ENCODE results near the gene MTG2. TPM values are rescaled to one million over a fixed set of nuclear protein-coding genes. Genes with fewer than 3 reads are reported as not detected.

Gene MTG2
- total and polyA plus RNA-seq, 2 of the 8 experiments (the other 6 are each of a cell fraction or from before 2014, with no cell fraction given): 14.4 to 22.8 TPM

DNA sequence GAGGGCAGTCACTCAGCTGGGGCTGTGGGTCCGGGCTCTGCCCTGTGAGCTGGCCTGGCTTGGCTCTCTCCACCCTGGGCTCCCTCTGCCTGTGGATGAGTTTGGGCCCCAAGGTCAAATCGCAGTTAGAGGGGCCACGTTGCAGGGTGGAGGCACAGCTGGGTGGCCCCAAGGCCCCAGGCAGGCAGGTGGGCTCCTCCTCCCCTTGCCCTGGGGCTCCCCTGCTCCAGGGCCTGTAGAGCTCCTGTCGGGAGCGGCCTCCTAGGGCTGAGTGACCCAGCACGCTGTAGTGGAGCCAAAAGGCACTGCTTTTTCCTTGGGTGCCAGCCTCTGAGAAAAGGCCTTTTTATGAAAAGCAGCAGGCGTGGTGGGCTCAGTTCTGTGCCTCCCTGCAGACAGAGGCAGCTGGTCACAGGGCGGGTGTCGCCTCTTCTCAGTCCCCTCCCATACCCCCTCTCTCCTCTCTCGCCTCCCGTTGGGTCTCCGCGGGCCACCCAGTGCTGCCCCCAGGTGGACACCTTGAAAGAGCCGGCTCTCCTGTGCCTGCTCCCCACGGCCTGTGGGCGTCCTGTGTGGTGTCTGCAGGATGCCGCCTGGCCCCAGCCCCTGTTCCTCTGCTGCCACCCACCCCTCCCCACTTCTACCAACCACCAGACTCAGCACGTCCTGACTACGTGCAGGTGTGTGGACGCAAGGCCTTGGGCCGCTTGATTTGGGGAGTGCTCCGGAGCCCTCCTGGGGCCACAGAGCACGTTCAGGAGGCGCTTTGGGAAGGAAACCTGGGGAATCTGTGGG, 26.0 kb upstream of the MTG2 start (continued):
- TF ChIP-seq CEBPB (IDR thresholded peaks at IDR 0.05; ENCODE audit: low read depth, low read length): no peak
- TF ChIP-seq POLR2A (IDR thresholded peaks at IDR 0.05; ENCODE audit: control extremely low read depth in 1 of 2, low read depth in 2 of 2, low read length in 2 of 2): no peak
- no peak for TF ChIP-seq RXRA (IDR thresholded peaks at IDR 0.05; ENCODE audit: insufficient read depth, low read depth, low read length)
- TF ChIP-seq HDAC2 (IDR thresholded peaks at IDR 0.05; ENCODE audit: borderline replicate concordance in 1 of 2, low read depth in 2 of 2, low read length in 2 of 2): no peak
- no peak for TF ChIP-seq SIN3A (conservative IDR thresholded peaks at IDR 0.05 in 1 of 2, IDR thresholded peaks at IDR 0.05 in 1 of 2; ENCODE audit: low read depth in 1 of 2, low read length in 2 of 2)
- TF ChIP-seq KDM5A (IDR thresholded peaks at IDR 0.05; ENCODE audit: low read length): no peak
- TF ChIP-seq TAF7 (optimal IDR thresholded peaks at IDR 0.05; ENCODE audit: borderline replicate concordance, low read depth, low read length): no peak
- TF ChIP-seq CREB1 (IDR thresholded peaks at IDR 0.05): no peak
- no peak for TF ChIP-seq BRCA1 (IDR thresholded peaks at IDR 0.05; ENCODE audit: low read depth, low read length)
- TF ChIP-seq KDM1A (IDR thresholded peaks at IDR 0.05; ENCODE audit: borderline replicate concordance, low read length): no peak
- TF ChIP-seq, protein P1, sequence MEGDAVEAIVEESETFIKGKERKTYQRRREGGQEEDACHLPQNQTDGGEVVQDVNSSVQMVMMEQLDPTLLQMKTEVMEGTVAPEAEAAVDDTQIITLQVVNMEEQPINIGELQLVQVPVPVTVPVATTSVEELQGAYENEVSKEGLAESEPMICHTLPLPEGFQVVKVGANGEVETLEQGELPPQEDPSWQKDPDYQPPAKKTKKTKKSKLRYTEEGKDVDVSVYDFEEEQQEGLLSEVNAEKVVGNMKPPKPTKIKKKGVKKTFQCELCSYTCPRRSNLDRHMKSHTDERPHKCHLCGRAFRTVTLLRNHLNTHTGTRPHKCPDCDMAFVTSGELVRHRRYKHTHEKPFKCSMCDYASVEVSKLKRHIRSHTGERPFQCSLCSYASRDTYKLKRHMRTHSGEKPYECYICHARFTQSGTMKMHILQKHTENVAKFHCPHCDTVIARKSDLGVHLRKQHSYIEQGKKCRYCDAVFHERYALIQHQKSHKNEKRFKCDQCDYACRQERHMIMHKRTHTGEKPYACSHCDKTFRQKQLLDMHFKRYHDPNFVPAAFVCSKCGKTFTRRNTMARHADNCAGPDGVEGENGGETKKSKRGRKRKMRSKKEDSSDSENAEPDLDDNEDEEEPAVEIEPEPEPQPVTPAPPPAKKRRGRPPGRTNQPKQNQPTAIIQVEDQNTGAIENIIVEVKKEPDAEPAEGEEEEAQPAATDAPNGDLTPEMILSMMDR (IDR thresholded peaks at IDR 0.05; ENCODE audit: control extremely low read depth in 1 of 3, insufficient read depth in 1 of 3, low read depth in 1 of 3, low read length in 3 of 3): peak; percentile 80 to 82 (median 81)
- no peak for TF ChIP-seq ASH2L (IDR thresholded peaks at IDR 0.05; ENCODE audit: low read length)
- TF ChIP-seq FOSL1 (IDR thresholded peaks at IDR 0.05; ENCODE audit: insufficient read depth, low read depth, low read length): no peak
- TF ChIP-seq MAFK (IDR thresholded peaks at IDR 0.05; ENCODE audit: low read depth, low read length): no peak
- TF ChIP-seq CBX5 (IDR thresholded peaks at IDR 0.05; ENCODE audit: low read depth, low read length): no peak
- TF ChIP-seq TAF1 (IDR thresholded peaks at IDR 0.05; ENCODE audit: low read depth, low read length): no peak
- no peak for TF ChIP-seq ZNF274 (IDR thresholded peaks at IDR 0.05; ENCODE audit: borderline replicate concordance, extremely low read depth, low read length)
- TF ChIP-seq RNF2 (IDR thresholded peaks at IDR 0.05; ENCODE audit: borderline replicate concordance, low read depth, low read length, missing control alignments, poor library complexity, severe bottlenecking): no peak
- TF ChIP-seq, protein P2, sequence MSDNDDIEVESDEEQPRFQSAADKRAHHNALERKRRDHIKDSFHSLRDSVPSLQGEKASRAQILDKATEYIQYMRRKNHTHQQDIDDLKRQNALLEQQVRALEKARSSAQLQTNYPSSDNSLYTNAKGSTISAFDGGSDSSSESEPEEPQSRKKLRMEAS (IDR thresholded peaks at IDR 0.05): no peak
- 0 out of 2 replicates have a peak, but pooled peaks have one; percentile 10 for TF ChIP-seq GABPA (IDR thresholded peaks at IDR 0.05; ENCODE audit: borderline replicate concordance, insufficient read depth, low read length)
